ENCODE measurements around the gene SLC47A2.

The SLC47A2 gene

DNA sequence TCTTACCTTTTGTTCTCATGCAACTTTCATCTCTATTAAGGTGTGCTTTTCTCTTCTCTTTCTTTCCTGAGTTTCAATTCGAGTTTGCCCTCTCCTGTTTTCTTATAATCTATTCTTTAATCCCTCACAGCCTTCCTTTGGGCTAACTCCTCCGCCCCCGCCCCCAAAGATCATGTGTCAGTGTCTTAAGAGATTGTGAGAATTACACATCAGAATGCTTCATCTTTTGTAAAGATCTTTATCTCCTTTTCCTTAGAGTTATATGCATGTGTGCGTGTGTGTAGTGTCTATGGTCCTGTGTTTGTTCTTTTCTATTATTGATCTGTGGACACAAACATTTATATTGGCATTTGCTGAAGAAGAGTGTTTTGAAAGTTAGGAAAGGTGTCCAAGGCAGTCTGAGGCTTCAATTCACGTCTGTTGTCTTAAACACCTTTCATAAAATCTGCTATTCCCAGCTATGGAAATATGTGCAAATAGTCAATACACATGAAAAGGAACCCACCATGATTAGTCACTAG lies 74.0 kb downstream of the SLC47A2 start:
- DNase-seq (ENCODE audit: low read depth) = no peak

DNA sequence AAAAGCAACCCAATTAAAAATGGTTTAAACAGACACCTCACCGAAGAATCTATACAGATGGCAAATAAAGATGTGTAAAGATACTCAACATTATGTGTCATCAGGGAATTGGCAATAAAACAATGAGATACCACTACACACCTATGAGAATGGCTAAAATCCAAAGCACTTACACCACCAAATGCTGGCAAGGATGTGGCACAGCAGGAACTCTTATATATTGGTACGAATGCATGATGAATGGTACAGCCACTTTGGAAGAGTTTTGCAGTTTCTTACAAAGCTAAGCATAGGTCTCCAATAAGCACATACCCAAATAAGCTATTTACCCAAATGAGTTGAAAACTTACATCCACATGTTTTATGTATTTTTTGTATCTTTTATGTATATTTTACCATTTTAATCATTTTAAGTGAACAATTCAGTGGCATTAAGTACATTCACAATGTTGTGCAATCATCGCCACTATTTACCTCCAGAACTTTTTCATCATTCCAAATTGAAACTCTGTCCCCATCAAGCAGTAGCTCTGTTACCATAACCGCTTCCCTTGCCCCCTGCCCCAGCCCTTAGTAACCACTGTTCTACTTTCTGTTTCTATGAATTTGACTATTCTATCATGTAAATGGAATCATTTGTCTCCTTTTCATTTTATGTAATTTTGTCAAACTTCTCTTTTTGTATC lies 74.6 kb downstream of the SLC47A2 start:
- no peak for DNase-seq (ENCODE audit: low read depth)

DNA sequence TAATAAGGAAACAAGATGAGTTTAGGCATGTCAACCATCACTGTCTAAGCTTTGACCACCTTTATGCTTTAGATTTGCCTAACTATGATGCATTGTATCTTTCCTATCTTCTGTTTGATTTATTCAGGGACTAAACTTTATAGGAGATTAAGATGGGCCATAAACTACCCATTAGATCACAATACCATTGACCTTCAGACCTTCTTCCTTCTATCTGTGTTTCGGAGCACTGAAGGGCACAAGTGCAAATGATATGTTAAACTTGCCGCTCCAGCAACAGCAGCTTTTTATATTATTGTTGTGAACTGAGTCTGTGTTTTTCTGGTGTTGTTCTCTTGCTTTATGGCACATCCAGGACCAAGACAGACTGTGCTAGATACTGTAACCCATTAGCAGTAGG lies 84.5 kb downstream of the SLC47A2 start:
- DNase-seq (ENCODE audit: low read depth) = no peak

DNA sequence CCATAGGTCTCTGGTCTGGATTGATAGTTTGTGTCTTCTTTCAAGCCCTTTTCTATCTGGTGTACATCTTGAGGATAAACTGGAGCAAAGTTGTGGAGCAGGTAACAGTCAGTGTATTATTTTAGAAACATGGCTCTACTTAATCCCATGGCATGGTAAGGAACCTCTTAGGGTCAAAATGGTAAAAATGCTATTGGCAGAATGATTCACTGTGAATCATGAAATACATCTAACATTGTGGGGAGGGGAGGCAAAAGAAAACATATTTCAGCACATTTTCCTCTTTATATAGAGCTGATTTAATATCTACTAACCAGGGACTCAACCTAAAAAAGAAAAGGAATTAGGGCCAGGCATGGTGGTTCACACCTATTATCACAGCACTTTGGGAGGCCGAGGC lies 85.7 kb downstream of the SLC47A2 start:
- no peak for DNase-seq (ENCODE audit: low read depth)

DNA sequence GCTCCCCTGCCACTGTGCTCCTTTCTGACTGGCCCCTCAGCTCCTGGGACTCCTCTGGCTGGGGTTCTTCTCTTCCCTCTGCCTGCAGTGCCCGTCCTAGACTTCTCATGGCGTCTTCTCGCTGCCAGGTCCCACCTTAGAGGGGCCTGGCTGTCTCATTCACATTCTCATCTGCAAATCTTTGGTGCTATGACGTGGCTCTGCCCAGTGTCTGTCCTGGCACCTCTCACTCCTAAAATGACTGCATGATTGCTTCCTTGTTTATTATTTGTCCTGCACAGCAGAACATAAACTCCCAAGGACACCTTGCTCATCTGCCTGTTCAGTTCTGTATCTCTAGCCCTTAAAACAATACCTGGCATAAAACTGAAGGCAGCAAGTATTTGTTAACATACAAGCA lies 86.3 kb downstream of the SLC47A2 start:
- no peak for DNase-seq (ENCODE audit: low read depth)

DNA sequence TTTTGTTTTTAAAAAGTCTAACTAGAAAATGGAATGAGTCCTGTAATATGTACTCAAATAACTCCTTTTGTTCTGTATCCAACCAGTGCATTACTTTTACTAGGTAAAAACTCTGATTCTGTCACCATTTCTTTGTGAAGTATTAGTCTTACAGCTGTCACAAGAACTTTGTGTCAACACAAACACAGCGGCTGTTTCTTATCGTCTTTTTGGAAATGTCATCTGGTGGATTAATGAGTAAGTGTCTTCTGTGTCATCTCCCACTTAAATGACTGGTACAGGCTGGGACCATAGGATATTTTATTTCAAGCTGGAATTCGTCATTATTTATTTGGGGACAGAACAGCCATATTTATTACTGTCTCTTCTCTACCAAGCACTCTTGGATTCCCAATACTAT lies 86.9 kb downstream of the SLC47A2 start:
- no peak for DNase-seq (ENCODE audit: low read depth)

Measured in activated T-cell treated with anti-CD3 and anti-CD28 coated beads for 24 hours (primary cell).